A549 (cell line): ENCODE data around the gene POMGNT2. TPM values are rescaled to one million over a fixed set of nuclear protein-coding genes. Genes with fewer than 3 reads are reported as not detected.

Experiments
- ATAC-seq, 2 experiments: fragments of 200-7000 bp in 1 of 2; fragments of >200 bp in 1 of 2; cut with Nextera tagmentation in 1 of 2; cut with Tn5 transposase in 1 of 2; 3 replicates each; pipeline versions ENCODE4 v1.8.0 to v1.9.1; 2018 to 2020; ENCODE audit warnings: mild to moderate bottlenecking in 1 of 2, moderate library complexity in 1 of 2
- CTCF ChIA-PET: fragments of 300-600 bp; sonication (Branson Sonifier 250); formaldehyde crosslinking; extraction: SDS; loops from one replicate; lab custom pipeline; 2021; ENCODE audit warnings: antibody characterized with exemption, inconsistent platforms; lab: Yijun Ruan, JAX
- POLR2A ChIA-PET: fragments of 350-600 bp; formaldehyde crosslinking; extraction: SDS; loops from one replicate; lab custom pipeline; 2021; ENCODE audit warnings: antibody characterized with exemption, inconsistent platforms; lab: Yijun Ruan, JAX
- DNase-seq, 2 experiments: peaks; one replicate each; pipeline versions ENCODE4 v3.0.0 to v3.0.0-alpha.2; 2011 to 2016; ENCODE audit warnings: low read depth in 1 of 2, low spot score in 1 of 2
- FAIRE-seq: peaks from 2 replicates; lab custom pipeline; 2011; peaks lifted over from hg19 to GRCh38; lab: Jason Lieb, UNC
- H3K27ac ChIP-seq, 2 experiments: fragments of >200 bp; sonication (Bioruptor Twin); formaldehyde crosslinking; 3 replicates each; pipeline ENCODE4 v1.5.1; 2016 to 2017
- H3K4me1 ChIP-seq: fragments of >200 bp; sonication (Bioruptor Twin); formaldehyde crosslinking; 3 replicates; pipeline ENCODE4 v1.6.1; 2016
- H3K4me2 ChIP-seq: fragments of >200 bp; sonication (Bioruptor Twin); formaldehyde crosslinking; 3 replicates; pipeline ENCODE4 v1.6.1; 2016
- H3K4me3 ChIP-seq: fragments of >200 bp; sonication (Bioruptor Twin); formaldehyde crosslinking; 3 replicates; pipeline ENCODE4 v1.5.1; 2016
- H3K9me3 ChIP-seq: fragments of >200 bp; sonication (Bioruptor Twin); formaldehyde crosslinking; 3 replicates; pipeline ENCODE4 v1.6.1; 2016
- BHLHE40 ChIP-seq: IDR thresholded peaks from 2 replicates; pipeline ENCODE4 v1.6.1; 2012; ENCODE audit warnings: low read depth, low read length, inconsistent platforms
- CEBPB ChIP-seq, 2 experiments: fragments of >200 bp in 1 of 2; sonication (Bioruptor Twin) in 1 of 2; formaldehyde crosslinking in 1 of 2; IDR thresholded peaks; 2 replicates each; pipeline ENCODE4 v1.6.1; 2012 to 2016
- CHD2 ChIP-seq: fragments of 150-350 bp; IDR thresholded peaks from 2 replicates; pipeline ENCODE4 v1.6.1; 2014; ENCODE audit warnings: low read length; ENCODE audit not compliant: partially characterized antibody
- CTCF ChIP-seq: fragments of >200 bp; sonication (Bioruptor Twin); formaldehyde crosslinking; IDR thresholded peaks from 3 replicates; pipeline ENCODE4 v1.5.1; 2016
- EHMT2 ChIP-seq: fragments of 200-600 bp; sonication (generic); IDR thresholded peaks from 2 replicates; pipeline ENCODE4 v1.6.1; 2016; ENCODE audit warnings: antibody characterized with exemption, low read depth, mild to moderate bottlenecking, moderate library complexity
- ESRRA ChIP-seq: fragments of 150-350 bp; IDR thresholded peaks from 2 replicates; pipeline ENCODE4 v1.6.1; 2014; ENCODE audit warnings: mild to moderate bottlenecking, low read length, borderline replicate concordance
- FOSL2 ChIP-seq, 2 experiments: fragments of 450-650 bp in 1 of 2; fragments of >200 bp in 1 of 2; sonication (Bioruptor Twin) in 1 of 2; formaldehyde crosslinking; IDR thresholded peaks; 2 replicates each; pipeline versions ENCODE4 v1.5.0 to v1.6.1; 2016 to 2020; ENCODE audit warnings: mild to moderate bottlenecking in 1 of 2, moderate library complexity in 1 of 2
- HES2 ChIP-seq: fragments of >200 bp; sonication (Bioruptor Twin); formaldehyde crosslinking; IDR thresholded peaks from 2 replicates; pipeline ENCODE4 v1.6.1; 2016
- HMGXB4 ChIP-seq: fragments of 250-450 bp; sonication (Bioruptor Pico); IDR thresholded peaks from 2 replicates; pipeline ENCODE4 v1.5.0; 2021; ENCODE audit warnings: mild to moderate bottlenecking, moderate library complexity, borderline replicate concordance
- HOXA7 ChIP-seq: fragments of 250-450 bp; sonication (Bioruptor Pico); IDR thresholded peaks from 2 replicates; pipeline ENCODE4 v1.5.0; 2020; ENCODE audit warnings: mild to moderate bottlenecking, moderate library complexity
- HOXB13 ChIP-seq: fragments of 250-450 bp; sonication (Bioruptor Pico); IDR thresholded peaks from 2 replicates; pipeline ENCODE4 v1.5.0; 2020; ENCODE audit warnings: low read depth, mild to moderate bottlenecking, moderate library complexity
- HOXB5 ChIP-seq: fragments of 250-450 bp; sonication (Bioruptor Pico); IDR thresholded peaks from 2 replicates; pipeline ENCODE4 v1.5.0; 2020; ENCODE audit warnings: mild to moderate bottlenecking, moderate library complexity
- JUN ChIP-seq, 2 experiments: fragments of >200 bp; sonication (Bioruptor Twin); formaldehyde crosslinking; IDR thresholded peaks; 2 replicates in 1 of 2; 3 replicates in 1 of 2; pipeline ENCODE4 v1.6.1; 2016 to 2017
- JUNB ChIP-seq: fragments of >200 bp; sonication (Bioruptor Twin); formaldehyde crosslinking; IDR thresholded peaks from 2 replicates; pipeline ENCODE4 v1.6.1; 2016
- KDM5A ChIP-seq: fragments of 200-600 bp; sonication (generic); IDR thresholded peaks from 2 replicates; pipeline ENCODE4 v1.6.1; 2016; ENCODE audit warnings: antibody characterized with exemption, mild to moderate bottlenecking
- MAX ChIP-seq: IDR thresholded peaks from 2 replicates; pipeline ENCODE4 v1.6.1; 2012
- NFE2L2 ChIP-seq: fragments of 150-350 bp; conservative IDR thresholded peaks from 2 replicates; pipeline ENCODE4 v1.6.1; 2014; ENCODE audit warnings: low read length
- NPAS2 ChIP-seq: fragments of 250-450 bp; sonication (Bioruptor Pico); IDR thresholded peaks from 2 replicates; pipeline ENCODE4 v1.8.0; 2022; ENCODE audit warnings: mild to moderate bottlenecking, moderate library complexity, borderline replicate concordance
- PHF8 ChIP-seq: fragments of 200-600 bp; sonication (generic); IDR thresholded peaks from 2 replicates; pipeline ENCODE4 v1.6.1; 2016; ENCODE audit warnings: low read depth, mild to moderate bottlenecking, antibody characterized with exemption, moderate library complexity, borderline replicate concordance
- POLR2A ChIP-seq: IDR thresholded peaks from 2 replicates; pipeline ENCODE4 v1.6.1; 2012; ENCODE audit warnings: mild to moderate bottlenecking, low read length
- RARB ChIP-seq: fragments of 250-450 bp; sonication (Bioruptor Pico); IDR thresholded peaks from 2 replicates; pipeline ENCODE4 v1.8.0; 2021; ENCODE audit warnings: mild to moderate bottlenecking, moderate library complexity
- RNF2 ChIP-seq: fragments of 200-600 bp; sonication (generic); IDR thresholded peaks from 2 replicates; pipeline ENCODE4 v1.6.1; 2016; ENCODE audit warnings: low read depth, mild to moderate bottlenecking, antibody characterized with exemption, moderate library complexity, borderline replicate concordance
- TP53 ChIP-seq: fragments of 250-450 bp; sonication (Bioruptor Pico); IDR thresholded peaks from 2 replicates; pipeline ENCODE4 v1.5.0; 2021; ENCODE audit warnings: mild to moderate bottlenecking, moderate library complexity
- USF2 ChIP-seq: fragments of 450-650 bp; IDR thresholded peaks from 2 replicates; pipeline ENCODE4 v1.6.1; 2014; ENCODE audit warnings: antibody characterized with exemption
- ZC3H11A ChIP-seq: fragments of 450-650 bp; IDR thresholded peaks from 2 replicates; pipeline ENCODE4 v1.6.1; 2014; ENCODE audit warnings: antibody characterized with exemption, mild to moderate bottlenecking
- ZFP36 ChIP-seq: fragments of 450-650 bp; IDR thresholded peaks from 2 replicates; pipeline ENCODE4 v1.6.1; 2014; ENCODE audit warnings: borderline replicate concordance; ENCODE audit not compliant: partially characterized antibody
- ZSCAN20 ChIP-seq: fragments of 250-450 bp; sonication (Bioruptor Pico); IDR thresholded peaks from 2 replicates; pipeline ENCODE4 v1.8.0; 2022; ENCODE audit warnings: mild to moderate bottlenecking, moderate library complexity
- WGBS: methylation state at CpG from one replicate; pipeline ENCODE4 v1.1.6; 2017; ENCODE audit errors: missing lambda C conversion rate; 5-methylcytosine and 5-hydroxymethylcytosine counted together
- polyA plus RNA-seq, 4 experiments: library from polyadenylated mRNA; depleted of rRNA in 3 of 4; stranded (reverse); fragments of >200 nt; fragmentation: RNase III in 1 of 4; extraction: RNeasy Plus Mini Kit Qiagen cat#74134 plus additional on column Dnase treatment in 1 of 4; gene quantifications; 2 replicates in 3 of 4; 3 replicates in 1 of 4; pipeline ENCODE4 v1.2.3, GENCODE V29; 2011 to 2017

Gene POMGNT2
- polyA plus RNA-seq, 2 of the 4 experiments (the other 2 are of a cell fraction): 7.9 to 9.6 TPM

- DNase-seq: no peak
- TF ChIP-seq EHMT2: no peak
- Histone ChIP-seq H3K9me3 (no peaks in the 10 kb centered on the region), H3K4me3 (no peak overlapping the region), H3K27ac (no peak overlapping the region), H3K4me2 (no peak overlapping the region), H3K4me1 (no peaks in the 10 kb centered on the region)
- FAIRE-seq: no peak
- ChIA-PET POLR2A (no interaction called here), CTCF (no interaction called here)
- ATAC-seq: no peak
- WGBS: 76% methylated on average over 8 of the region's 8 CpGs
Observed at GRCh38 chr3:43098761-43099160, 7.1 kb downstream of the POMGNT2 start.

GRCh38 chr3:43097400-43098080 lies 8.3 kb downstream of the POMGNT2 start:
- 71% methylated on average over 5 of the region's 5 CpGs for WGBS
- H3K4me3 ChIP-seq: no peak overlapping the region

GRCh38 chr3:43096761-43097160 lies 9.1 kb downstream of the POMGNT2 start:
- DNase-seq: no peak
- ATAC-seq: no peak
- Histone ChIP-seq H3K9me3 (no peaks in the 10 kb centered on the region), H3K4me3 (no peak overlapping the region), H3K27ac (no peak overlapping the region), H3K4me1 (no peaks in the 10 kb centered on the region), H3K4me2 (no peak overlapping the region)
- ChIA-PET POLR2A (no interaction called here), CTCF (no interaction called here)
- no peak for TF ChIP-seq HMGXB4 (CRISPR knock-in tag)
- no peak for TF ChIP-seq RARB (CRISPR knock-in tag)
- no peak for TF ChIP-seq NFE2L2
- TF ChIP-seq USF2: no peak
- no peak for TF ChIP-seq NPAS2
- no peak for TF ChIP-seq TP53 (CRISPR knock-in tag)
- TF ChIP-seq MAX: no peak
- TF ChIP-seq ZSCAN20 (CRISPR knock-in tag): no peak
- TF ChIP-seq CHD2: no peak
- no peak for TF ChIP-seq POLR2A
- 51% methylated on average over 2 of the region's 3 CpGs for WGBS
- FAIRE-seq: no peak

More at GRCh38 chr3:43097400-43098080, 8.3 kb downstream of the POMGNT2 start:
- no peak for TF ChIP-seq CEBPB (IDR thresholded peaks at IDR 0.05)
- TF ChIP-seq HES2: no peak
- no peak for TF ChIP-seq CTCF
- no peak for TF ChIP-seq RNF2
- no peak for TF ChIP-seq BHLHE40
- TF ChIP-seq NFE2L2: no peak
- no peak for TF ChIP-seq FOSL2 (IDR thresholded peaks at IDR 0.05)
- no peak for TF ChIP-seq FOSL2 (CRISPR knock-in tag; IDR thresholded peaks at IDR 0.05)
- no peak for TF ChIP-seq EHMT2
- TF ChIP-seq JUNB: no peak
- no peak for TF ChIP-seq ZC3H11A
- TF ChIP-seq KDM5A: no peak
- no peak for TF ChIP-seq HOXA7
- TF ChIP-seq HOXB13 (CRISPR knock-in tag): no peak
- TF ChIP-seq PHF8: no peak
- no peak for TF ChIP-seq HMGXB4 (CRISPR knock-in tag)
- TF ChIP-seq JUN (IDR thresholded peaks at IDR 0.05): no peak
- TF ChIP-seq ESRRA: no peak
- no peak for TF ChIP-seq HOXB5 (CRISPR knock-in tag)
- no peak for TF ChIP-seq ZFP36
- ChIA-PET CTCF (no interaction called here), POLR2A (no interaction called here)
- FAIRE-seq: no peak
- Histone ChIP-seq H3K9me3 (no peaks in the 10 kb centered on the region), H3K27ac (no peak overlapping the region), H3K4me2 (no peak overlapping the region), H3K4me1 (no peaks in the 10 kb centered on the region)
- DNase-seq: no peak
- ATAC-seq: no peak
